SHP77 treated with DMSO at 0.1 percent for 48 hours (cell line): ENCODE results near the gene RFT1.
A peak's percentile ranks its signal among the peaks of the same experiment; 100 is the strongest.

Source experiments
- DNase-seq: peaks from one replicate; lab custom pipeline; 2025; lab: John Stamatoyannopoulos, UW

The RFT1 gene

DNA sequence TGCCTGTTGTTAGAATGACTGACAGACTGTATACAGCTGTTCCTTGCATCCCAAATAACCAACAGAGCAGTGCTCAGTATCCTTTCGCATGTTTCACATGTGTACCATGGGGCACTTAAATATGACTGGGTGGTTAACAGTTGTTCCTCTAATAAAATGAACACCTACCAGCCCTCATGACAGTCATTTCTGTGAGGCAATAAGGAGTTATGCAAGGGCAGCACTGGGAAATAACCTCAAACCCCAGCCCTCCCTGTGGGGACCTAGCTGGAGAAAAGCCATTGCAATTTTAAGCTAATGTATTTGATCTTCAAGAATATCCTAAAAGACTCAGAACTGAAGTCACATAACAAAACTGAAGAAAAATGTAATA lies 7.3 kb downstream of the RFT1 start:
- DNase-seq: no peak

- no peak for DNase-seq
Observed at GRCh38 chr3:53122255-53122932, 7.8 kb downstream of the RFT1 start.

DNA sequence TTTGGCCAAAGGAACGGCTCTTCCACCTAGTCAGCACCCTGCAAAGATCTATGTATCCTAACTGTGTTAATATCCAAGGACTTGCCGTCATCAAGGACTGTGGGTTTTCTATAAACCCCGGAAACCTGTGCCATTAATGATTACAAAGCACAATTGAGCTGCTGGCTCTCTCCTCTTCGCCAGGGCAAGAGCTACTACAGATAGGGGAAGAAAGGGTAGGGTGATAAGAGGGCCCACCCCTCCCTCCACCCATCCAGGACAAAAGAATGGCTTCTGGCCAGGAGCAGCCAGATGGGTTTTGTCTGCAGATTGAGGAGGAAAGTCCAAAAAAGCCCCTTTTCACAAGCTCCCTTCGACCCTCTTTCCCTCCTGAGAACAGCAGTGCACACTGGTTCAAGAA lies 9.9 kb downstream of the RFT1 start:
- DNase-seq: no peak

- DNase-seq: no peak
Observed at GRCh38 chr3:53116956-53117355, 13.3 kb downstream of the RFT1 start.

- DNase-seq: no peak
Observed at GRCh38 chr3:53114412-53115074, 15.7 kb downstream of the RFT1 start.

DNA sequence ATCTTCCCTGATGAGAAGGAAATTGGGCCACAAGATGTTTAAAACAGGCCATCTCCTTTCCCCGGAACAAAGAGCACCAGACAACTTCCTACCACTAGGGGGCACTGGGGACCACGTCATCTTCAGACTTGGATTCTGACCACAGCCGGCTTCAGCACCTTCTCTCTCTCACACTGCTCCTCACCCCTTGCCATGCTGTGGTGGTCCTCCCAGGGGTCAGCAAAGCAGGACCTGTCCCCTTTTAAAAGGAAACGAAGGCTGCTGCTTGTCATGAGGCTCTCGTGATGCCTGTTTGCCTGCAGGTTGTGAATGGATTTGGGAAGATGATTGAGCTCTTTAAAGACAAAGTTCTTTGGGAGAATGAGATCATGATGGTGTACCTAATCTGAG lies 16.2 kb downstream of the RFT1 start:
- DNase-seq: no peak

DNA sequence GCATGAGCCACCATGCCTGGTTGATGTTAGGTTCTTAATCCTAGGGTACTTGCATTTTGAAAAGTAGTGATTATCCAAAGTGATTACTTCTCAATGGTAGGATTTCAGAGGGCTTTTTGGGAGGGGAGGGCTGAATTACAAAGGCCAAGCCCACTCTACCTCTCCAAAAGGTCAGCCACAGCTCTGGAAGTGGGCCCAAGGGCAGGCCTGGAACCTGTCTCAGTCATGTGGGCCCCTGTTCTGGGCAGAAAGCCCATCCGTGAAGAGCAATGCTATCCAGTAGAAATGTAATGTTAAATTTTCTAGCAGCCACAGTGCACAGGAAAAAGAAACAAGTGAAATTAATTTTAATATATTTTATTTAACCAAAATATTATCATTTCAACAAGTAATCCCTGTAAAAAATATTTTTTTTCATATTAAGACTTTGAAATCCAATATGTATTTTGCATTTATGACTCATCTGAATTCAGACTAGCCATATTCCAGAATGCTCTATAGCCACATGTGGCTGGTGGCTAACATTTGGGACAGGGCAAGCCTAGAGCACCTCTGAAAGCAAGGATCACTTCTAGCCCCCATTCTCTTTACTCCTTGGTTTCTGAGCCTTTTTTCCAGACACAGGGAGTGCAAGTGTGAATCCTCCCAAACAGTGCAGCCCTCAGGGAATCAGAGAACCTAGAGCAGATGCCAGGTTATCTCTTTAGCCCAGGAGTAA lies 16.8 kb downstream of the RFT1 start:
- DNase-seq: no peak

- no peak for DNase-seq
Observed at GRCh38 chr3:53111822-53112221, 18.4 kb downstream of the RFT1 start.

GRCh38 chr3:53109891-53110771 lies 20.1 kb downstream of the RFT1 start:
- peak; percentile 7 for DNase-seq

GRCh38 chr3:53109190-53109589 lies 21.0 kb downstream of the RFT1 start:
- DNase-seq: no peak

DNA sequence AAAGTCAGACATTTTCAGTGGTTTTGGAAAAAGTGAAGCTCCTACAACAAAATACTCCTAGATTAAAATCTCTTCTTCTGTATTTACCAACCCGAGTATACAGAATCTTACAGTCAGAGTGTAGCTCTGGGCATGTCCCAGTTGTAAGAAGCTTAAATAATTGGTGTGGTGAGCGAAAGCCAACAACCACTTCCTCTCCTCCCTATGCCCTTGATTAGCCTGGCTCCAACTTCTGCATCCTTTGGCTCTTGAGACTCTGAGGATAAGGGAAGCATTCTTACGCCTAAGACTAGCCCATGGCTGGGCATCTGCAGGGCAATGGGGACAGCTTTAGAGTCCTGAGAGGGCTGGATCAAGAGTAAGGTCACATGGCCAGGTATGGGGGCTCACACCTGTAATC lies 25.5 kb downstream of the RFT1 start:
- DNase-seq: no peak

GRCh38 chr3:53103397-53104296 lies 26.6 kb downstream of the RFT1 start:
- no peak for DNase-seq

DNA sequence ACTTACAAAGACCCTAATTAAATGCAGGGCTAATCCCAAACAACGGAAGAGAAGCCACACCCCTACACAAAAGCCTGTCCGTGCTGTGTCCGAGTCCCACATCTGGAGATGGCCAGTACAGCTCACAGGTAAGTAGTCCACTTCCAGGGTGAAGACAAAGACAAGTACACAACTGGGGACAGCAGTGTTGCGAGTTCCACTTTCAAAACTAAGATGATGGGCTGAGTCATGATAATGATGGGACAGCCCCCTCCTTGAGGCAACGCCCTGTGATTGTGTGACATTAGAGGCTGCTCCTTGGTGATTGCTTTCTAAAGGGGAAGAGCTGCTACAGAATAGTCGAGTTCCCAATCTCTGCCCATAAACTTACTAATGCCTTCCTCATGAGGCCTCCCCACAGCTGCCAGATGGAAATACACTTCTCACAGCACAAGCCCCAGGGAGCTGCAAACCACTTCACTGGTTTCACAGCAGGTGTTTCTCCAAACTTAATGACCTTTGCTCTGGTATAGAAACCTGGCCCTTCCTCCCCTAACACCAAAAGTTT lies 27.6 kb downstream of the RFT1 start:
- no peak for DNase-seq

- no peak for DNase-seq
Observed at GRCh38 chr3:53101956-53102355, 28.3 kb downstream of the RFT1 start.

GRCh38 chr3:53100818-53101466 lies 29.3 kb downstream of the RFT1 start:
- no peak for DNase-seq

DNA sequence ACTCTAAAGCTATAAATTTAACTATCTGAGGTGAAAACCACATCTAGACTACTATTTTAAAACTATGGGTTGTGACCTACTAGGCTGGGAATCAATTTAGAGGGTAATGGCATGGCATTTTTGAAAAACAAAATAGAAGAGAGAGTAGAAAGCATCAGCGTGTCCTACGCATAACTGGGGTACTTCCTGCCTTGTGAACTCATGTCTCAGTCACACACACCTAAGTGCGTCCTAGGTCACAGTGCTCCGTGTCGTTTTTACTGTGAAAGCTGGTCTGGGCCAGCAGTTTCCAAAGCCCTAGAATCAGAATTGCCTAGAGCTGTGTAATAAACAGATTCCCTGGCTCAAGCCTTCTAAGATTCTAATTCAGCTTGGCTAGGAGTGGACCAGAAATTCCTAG lies 32.3 kb downstream of the RFT1 start:
- no peak for DNase-seq

DNA sequence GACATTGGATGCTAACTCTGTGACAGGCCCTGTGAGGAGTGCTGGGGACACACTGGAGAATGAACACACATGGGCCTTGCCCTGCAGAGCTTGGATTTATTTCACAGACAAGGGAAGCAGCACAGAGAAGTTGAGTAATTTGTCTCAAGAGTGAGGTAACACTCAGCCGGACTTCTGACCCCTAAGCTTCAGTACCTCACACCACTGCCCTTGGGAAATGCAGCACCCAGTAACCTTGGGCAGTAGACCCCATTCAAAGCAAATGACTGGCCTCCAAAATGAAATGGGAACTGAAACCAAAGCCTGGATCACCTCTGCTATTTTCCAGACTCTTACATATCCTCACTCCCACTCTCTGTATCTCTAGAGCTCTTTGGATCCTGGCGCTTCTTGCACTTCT lies 37.3 kb downstream of the RFT1 start:
- DNase-seq: no peak

- no peak for DNase-seq
Observed at GRCh38 chr3:53092216-53092615, 38.0 kb downstream of the RFT1 start.

DNA sequence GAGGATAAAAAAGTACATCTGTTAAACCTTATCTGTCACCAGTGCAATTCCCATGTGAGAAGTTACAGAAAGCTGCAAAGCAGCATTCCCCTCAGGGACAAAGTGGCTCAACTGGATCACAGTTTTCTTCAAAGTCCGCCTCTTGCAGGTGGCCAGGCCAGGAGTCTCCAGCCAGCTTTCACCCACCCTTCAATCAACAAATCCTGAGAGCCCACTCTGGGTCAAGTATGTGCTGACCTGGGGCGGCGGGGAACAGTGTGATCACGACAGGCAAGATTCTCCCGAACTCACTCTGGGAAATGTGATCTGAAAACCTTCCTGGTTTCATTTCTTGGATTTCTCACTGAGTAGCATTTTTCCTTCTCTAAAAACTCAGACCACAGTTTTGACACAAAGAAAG lies 39.2 kb downstream of the RFT1 start:
- DNase-seq: no peak

- DNase-seq: no peak
Observed at GRCh38 chr3:53089511-53089910, 40.7 kb downstream of the RFT1 start.

GRCh38 chr3:53085476-53085875 lies 44.8 kb downstream of the RFT1 start:
- DNase-seq: no peak
